ENCODE results near the gene MACROD2. TPM values are rescaled to one million over a fixed set of nuclear protein-coding genes. Genes with fewer than 3 reads are reported as not detected.
A peak's percentile ranks its signal among the peaks of the same experiment; 100 is the strongest.

Gene MACROD2
- total RNA-seq, 1 donor from 2014 or later, result 0.23 TPM

GRCh38 chr20:15637546-15637945 lies 1642.2 kb downstream of the MACROD2 start:
- H3K4me3 ChIP-seq (ENCODE audit: low read depth, low read length), result no peak overlapping the region
- no peak for DNase-seq (ENCODE audit: low read depth)
- TF ChIP-seq CTCF (conservative IDR thresholded peaks at IDR 0.05; ENCODE audit: low read depth, low read length), result no peak

- H3K4me3 ChIP-seq (ENCODE audit: low read depth, low read length), result no peak overlapping the region
- TF ChIP-seq CTCF (conservative IDR thresholded peaks at IDR 0.05; ENCODE audit: low read depth, low read length), result peak; percentile 17
- peak; percentile 72 for DNase-seq (ENCODE audit: low read depth)
Observed at GRCh38 chr20:15637950-15638754, 1642.8 kb downstream of the MACROD2 start.

- TF ChIP-seq CTCF (conservative IDR thresholded peaks at IDR 0.05; ENCODE audit: low read depth, low read length), result no peak
- no peak for DNase-seq (ENCODE audit: low read depth)
Observed at GRCh38 chr20:15638816-15639215, 1643.5 kb downstream of the MACROD2 start.

DNA sequence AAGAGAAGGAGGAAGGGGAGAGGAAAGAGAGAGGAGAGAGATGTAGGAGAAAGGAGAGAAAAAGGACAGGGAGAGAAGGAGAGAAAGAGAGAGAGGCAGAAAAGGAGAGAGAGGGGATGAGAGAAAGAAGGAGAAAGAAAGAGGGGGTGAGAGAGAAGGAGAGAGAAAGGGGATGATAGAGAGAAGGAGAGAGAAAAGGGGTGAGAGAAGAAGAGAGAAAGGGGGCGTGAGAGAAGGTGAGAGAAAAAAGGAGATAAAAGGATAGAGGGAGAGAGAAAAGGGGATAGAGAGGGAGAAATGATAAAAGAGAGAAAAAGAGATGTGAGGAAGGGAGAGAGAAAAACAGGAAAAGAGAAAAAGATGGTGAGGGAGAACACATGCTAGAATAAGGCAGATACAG lies 1644.5 kb downstream of the MACROD2 start:
- DNase-seq (ENCODE audit: low read depth), result no peak
- no peak overlapping the region for H3K4me3 ChIP-seq (ENCODE audit: low read depth, low read length)
- TF ChIP-seq CTCF (conservative IDR thresholded peaks at IDR 0.05; ENCODE audit: low read depth, low read length), result no peak

More at GRCh38 chr20:15638816-15639215, 1643.5 kb downstream of the MACROD2 start:
- H3K4me3 ChIP-seq (ENCODE audit: low read depth, low read length), result no peak overlapping the region

DNA sequence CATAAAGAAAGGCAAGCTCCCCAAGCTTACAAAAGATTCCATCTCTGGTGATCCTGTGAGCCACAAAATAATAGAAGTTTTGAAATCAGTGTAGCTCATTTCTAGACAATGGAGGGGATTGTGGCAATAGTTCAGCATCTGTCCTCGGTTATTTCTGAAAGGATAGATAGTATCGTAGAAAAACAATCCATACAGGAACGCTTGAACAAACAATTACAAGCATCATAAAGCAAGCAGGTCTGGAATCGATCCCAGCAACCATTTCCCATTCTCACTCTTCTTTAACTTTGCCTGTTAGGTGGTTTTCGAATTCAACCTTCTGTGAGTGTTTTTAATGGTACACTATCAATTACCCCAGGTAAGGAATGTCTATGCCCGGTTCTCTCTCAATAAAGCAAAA lies 1646.8 kb downstream of the MACROD2 start:
- TF ChIP-seq CTCF (conservative IDR thresholded peaks at IDR 0.05; ENCODE audit: low read depth, low read length), result no peak
- no peak for DNase-seq (ENCODE audit: low read depth)
- no peak overlapping the region for H3K4me3 ChIP-seq (ENCODE audit: low read depth, low read length)

DNA sequence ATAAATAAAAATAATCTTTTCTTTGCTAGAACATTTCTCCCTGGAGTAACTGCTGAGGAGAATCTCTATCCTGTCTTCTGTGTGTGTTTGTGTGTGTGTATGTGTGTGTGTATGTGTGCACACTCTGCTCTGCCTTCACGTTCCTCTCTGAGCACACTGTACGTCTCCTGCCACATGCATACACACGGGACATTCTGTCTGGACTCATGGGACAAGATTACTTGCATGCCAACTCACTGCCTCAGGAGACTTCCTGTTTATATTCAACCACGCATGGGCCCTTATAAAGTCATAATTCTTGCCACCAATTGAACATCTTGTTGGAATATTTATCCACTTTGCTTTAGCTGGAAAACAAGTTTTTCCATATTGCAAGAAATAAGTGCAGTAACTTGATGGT lies 1647.4 kb downstream of the MACROD2 start:
- H3K4me3 ChIP-seq (ENCODE audit: low read depth, low read length), result no peak overlapping the region
- no peak for DNase-seq (ENCODE audit: low read depth)
- no peak for TF ChIP-seq CTCF (conservative IDR thresholded peaks at IDR 0.05; ENCODE audit: low read depth, low read length)

DNA sequence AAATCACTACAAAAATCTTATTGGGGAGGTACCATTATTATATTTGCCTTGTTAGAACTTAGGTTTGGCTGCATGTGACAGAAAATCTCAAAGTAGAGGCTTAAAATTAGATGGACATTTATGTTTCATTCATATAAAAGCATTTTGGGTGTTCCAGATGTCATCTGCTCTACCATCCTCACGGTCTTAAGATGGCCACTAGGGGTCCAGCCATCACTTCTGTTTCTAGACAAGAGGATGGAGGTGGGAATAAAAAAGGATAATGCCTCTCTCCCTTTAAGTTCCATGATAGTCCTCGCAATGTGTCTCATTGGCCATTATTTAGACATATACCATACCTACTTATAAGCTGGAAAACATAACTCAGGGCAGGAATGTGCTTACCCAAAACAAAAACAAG lies 1648.4 kb downstream of the MACROD2 start:
- H3K4me3 ChIP-seq (ENCODE audit: low read depth, low read length), result no peak overlapping the region
- TF ChIP-seq CTCF (conservative IDR thresholded peaks at IDR 0.05; ENCODE audit: low read depth, low read length), result peak; percentile 47
- no peak for DNase-seq (ENCODE audit: low read depth)

All from epithelial cell of proximal tubule (primary cell).